Tibial nerve (tissue), 3 donors: ENCODE results near the gene BTC.

Experiments
- POLR2A ChIP-seq, 2 donors: fragments of 450-650 bp; IDR thresholded peaks; one replicate each; pipeline ENCODE4 v1.6.1; 2017; ENCODE audit warnings: antibody characterized with exemption in 2 of 2, mild to moderate bottlenecking in 2 of 2, moderate library complexity in 2 of 2
- TF ChIP-seq, protein P1 (sequence below), 5 experiments: fragments of 200-600 bp in 3 of 5; fragments of 450-650 bp in 2 of 5; sonication (generic) in 3 of 5; IDR thresholded peaks; one replicate each; pipeline ENCODE4 v1.5.1; 2016 to 2019; ENCODE audit warnings: antibody characterized with exemption in 5 of 5, mild to moderate bottlenecking in 3 of 5, moderate library complexity in 2 of 5

DNA sequence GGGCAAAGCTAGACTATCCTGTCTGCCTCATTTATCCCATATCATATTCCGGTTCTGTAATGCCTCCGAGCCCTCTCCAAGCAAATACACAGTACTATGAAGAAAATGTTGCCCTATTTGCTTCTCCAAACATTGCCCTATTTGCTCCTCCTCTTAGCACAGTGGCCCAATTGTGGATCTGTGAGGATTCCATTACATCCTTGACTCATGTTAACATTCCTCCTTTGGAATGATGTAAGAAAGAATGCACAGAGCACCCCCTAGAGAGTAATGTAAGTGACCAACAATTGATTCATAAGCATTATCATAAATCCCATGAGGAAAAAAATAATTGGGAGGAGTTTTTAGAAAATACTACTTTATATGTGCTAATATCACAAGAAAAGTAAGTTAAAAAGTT lies 11.3 kb upstream of the BTC start:
- TF ChIP-seq, protein P1, sequence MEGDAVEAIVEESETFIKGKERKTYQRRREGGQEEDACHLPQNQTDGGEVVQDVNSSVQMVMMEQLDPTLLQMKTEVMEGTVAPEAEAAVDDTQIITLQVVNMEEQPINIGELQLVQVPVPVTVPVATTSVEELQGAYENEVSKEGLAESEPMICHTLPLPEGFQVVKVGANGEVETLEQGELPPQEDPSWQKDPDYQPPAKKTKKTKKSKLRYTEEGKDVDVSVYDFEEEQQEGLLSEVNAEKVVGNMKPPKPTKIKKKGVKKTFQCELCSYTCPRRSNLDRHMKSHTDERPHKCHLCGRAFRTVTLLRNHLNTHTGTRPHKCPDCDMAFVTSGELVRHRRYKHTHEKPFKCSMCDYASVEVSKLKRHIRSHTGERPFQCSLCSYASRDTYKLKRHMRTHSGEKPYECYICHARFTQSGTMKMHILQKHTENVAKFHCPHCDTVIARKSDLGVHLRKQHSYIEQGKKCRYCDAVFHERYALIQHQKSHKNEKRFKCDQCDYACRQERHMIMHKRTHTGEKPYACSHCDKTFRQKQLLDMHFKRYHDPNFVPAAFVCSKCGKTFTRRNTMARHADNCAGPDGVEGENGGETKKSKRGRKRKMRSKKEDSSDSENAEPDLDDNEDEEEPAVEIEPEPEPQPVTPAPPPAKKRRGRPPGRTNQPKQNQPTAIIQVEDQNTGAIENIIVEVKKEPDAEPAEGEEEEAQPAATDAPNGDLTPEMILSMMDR (IDR thresholded peaks at IDR 0.05): no peak
- no peak for TF ChIP-seq POLR2A (IDR thresholded peaks at IDR 0.05)
